ENCODE data around the gene SHROOM4.

The SHROOM4 gene

GRCh38 chrX:50815120-50815519, 1.1 kb upstream of the SHROOM4 start:
- no peak for TF ChIP-seq POLR2A (IDR thresholded peaks at IDR 0.05; ENCODE audit: low read depth, low read length)
- no peak for FAIRE-seq
- DNase-seq (ENCODE audit: insufficient read length, low spot score) = no peak

GRCh38 chrX:50814701-50815100, 707 bp upstream of the SHROOM4 start:
- TF ChIP-seq POLR2A (IDR thresholded peaks at IDR 0.05; ENCODE audit: low read depth, low read length) = no peak
- FAIRE-seq = no peak
- DNase-seq (ENCODE audit: insufficient read length, low spot score) = no peak

- FAIRE-seq = no peak
- DNase-seq (ENCODE audit: insufficient read length, low spot score) = no peak
- no peak for TF ChIP-seq POLR2A (IDR thresholded peaks at IDR 0.05; ENCODE audit: low read depth, low read length)
Measured at GRCh38 chrX:50812995-50813842, 775 bp downstream of the SHROOM4 start.

- DNase-seq (ENCODE audit: insufficient read length, low spot score) (no peak), FAIRE-seq (no peak)
- TF ChIP-seq POLR2A (IDR thresholded peaks at IDR 0.05; ENCODE audit: low read depth, low read length) = no peak
Measured at GRCh38 chrX:50805276-50805675, 8.7 kb downstream of the SHROOM4 start.

- TF ChIP-seq POLR2A (IDR thresholded peaks at IDR 0.05; ENCODE audit: low read depth, low read length) = no peak
- DNase-seq (ENCODE audit: insufficient read length, low spot score) (no peak), FAIRE-seq (no peak)
Measured at GRCh38 chrX:50801135-50801534, 12.9 kb downstream of the SHROOM4 start.

- TF ChIP-seq POLR2A (IDR thresholded peaks at IDR 0.05; ENCODE audit: low read depth, low read length) = no peak
- DNase-seq (ENCODE audit: insufficient read length, low spot score) (no peak), FAIRE-seq (no peak)
Measured at GRCh38 chrX:50799531-50799961, 14.4 kb downstream of the SHROOM4 start.

GRCh38 chrX:50798783-50799182, 15.2 kb downstream of the SHROOM4 start:
- FAIRE-seq (no peak), DNase-seq (ENCODE audit: insufficient read length, low spot score) (no peak)
- TF ChIP-seq POLR2A (IDR thresholded peaks at IDR 0.05; ENCODE audit: low read depth, low read length) = no peak

- DNase-seq (ENCODE audit: insufficient read length, low spot score) = no peak
- FAIRE-seq = no peak
- no peak for TF ChIP-seq POLR2A (IDR thresholded peaks at IDR 0.05; ENCODE audit: low read depth, low read length)
Measured at GRCh38 chrX:50787099-50787498, 26.9 kb downstream of the SHROOM4 start.

- no peak for DNase-seq (ENCODE audit: insufficient read length, low spot score)
- TF ChIP-seq POLR2A (IDR thresholded peaks at IDR 0.05; ENCODE audit: low read depth, low read length) = no peak
- FAIRE-seq = no peak
Measured at GRCh38 chrX:50780144-50780543, 33.9 kb downstream of the SHROOM4 start.

GRCh38 chrX:50779694-50780093, 34.3 kb downstream of the SHROOM4 start:
- DNase-seq (ENCODE audit: insufficient read length, low spot score) (no peak), FAIRE-seq (no peak)
- no peak for TF ChIP-seq POLR2A (IDR thresholded peaks at IDR 0.05; ENCODE audit: low read depth, low read length)

- DNase-seq (ENCODE audit: insufficient read length, low spot score) (no peak), FAIRE-seq (no peak)
- TF ChIP-seq POLR2A (IDR thresholded peaks at IDR 0.05; ENCODE audit: low read depth, low read length) = no peak
Measured at GRCh38 chrX:50778272-50778671, 35.7 kb downstream of the SHROOM4 start.

- no peak for FAIRE-seq
- no peak for DNase-seq (ENCODE audit: insufficient read length, low spot score)
- TF ChIP-seq POLR2A (IDR thresholded peaks at IDR 0.05; ENCODE audit: low read depth, low read length) = no peak
Measured at GRCh38 chrX:50776248-50776647, 37.7 kb downstream of the SHROOM4 start.

- no peak for TF ChIP-seq POLR2A (IDR thresholded peaks at IDR 0.05; ENCODE audit: low read depth, low read length)
- no peak for FAIRE-seq
- no peak for DNase-seq (ENCODE audit: insufficient read length, low spot score)
Measured at GRCh38 chrX:50771382-50771781, 42.6 kb downstream of the SHROOM4 start.

- no peak for FAIRE-seq
Measured at GRCh38 chrX:50770702-50771101, 43.3 kb downstream of the SHROOM4 start.

GRCh38 chrX:50769389-50770063, 44.5 kb downstream of the SHROOM4 start:
- FAIRE-seq (no peak), DNase-seq (ENCODE audit: insufficient read length, low spot score) (no peak)
- no peak for TF ChIP-seq POLR2A (IDR thresholded peaks at IDR 0.05; ENCODE audit: low read depth, low read length)

More at GRCh38 chrX:50770702-50771101, 43.3 kb downstream of the SHROOM4 start:
- DNase-seq (ENCODE audit: insufficient read length, low spot score) = no peak
- no peak for TF ChIP-seq POLR2A (IDR thresholded peaks at IDR 0.05; ENCODE audit: low read depth, low read length)
